Body of pancreas (tissue), 4 donors: ENCODE results near the gene SIPA1L3.

ENCODE experiments used
- POLR2A ChIP-seq, 3 donors: fragments of 450-650 bp; IDR thresholded peaks; one replicate each; pipeline ENCODE4 v1.6.1; 2016; ENCODE audit warnings: antibody characterized with exemption in 3 of 3, mild to moderate bottlenecking in 2 of 3
- TF ChIP-seq, protein P1 (sequence below), 7 experiments: fragments of 450-650 bp in 4 of 7; fragments of 200-600 bp in 3 of 7; sonication (generic) in 3 of 7; IDR thresholded peaks; one replicate each; pipeline ENCODE4 v1.5.1; 2016 to 2019; ENCODE audit warnings: antibody characterized with exemption in 7 of 7

DNA sequence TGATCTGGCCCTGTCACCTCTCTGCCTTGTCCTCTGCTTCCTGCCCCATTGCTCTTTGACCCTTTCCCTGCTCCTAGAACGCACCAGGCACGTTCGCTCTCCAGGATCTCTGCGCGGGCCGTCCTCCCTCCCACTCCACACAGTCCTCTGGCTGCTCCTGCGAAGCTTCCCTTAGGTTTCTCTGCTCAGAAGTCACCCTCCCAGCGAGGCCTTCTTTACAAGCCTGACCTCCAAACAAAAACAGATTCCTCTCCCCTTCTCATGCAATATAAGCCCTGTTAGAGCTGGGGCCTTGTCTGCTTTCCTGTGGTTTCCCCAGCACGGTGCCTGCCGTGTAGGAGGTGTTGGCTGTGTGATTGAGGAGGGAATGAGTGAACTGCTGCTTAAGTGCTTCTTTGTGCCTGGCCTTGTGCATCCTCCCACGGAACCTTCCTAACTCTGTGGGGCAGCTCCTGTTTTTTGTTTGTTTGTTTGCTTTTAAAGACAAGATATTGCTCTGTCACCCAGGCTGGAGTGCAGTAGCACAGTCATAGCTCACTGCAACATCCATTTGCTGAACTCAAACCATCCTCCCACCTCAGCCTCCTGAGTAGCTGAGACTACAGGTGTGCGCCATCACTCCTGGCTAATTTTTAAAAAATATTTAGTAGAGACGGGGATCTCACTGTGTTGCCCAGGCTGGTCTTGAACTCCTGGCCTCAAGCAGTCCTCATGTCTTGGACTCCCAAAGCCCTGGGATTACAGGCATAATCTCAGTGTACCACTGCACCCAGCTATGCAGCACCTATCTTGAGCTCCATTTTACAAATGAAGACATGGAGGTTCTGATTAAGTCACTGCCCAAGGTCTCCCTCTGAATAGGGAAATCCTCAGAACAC is 82.0 kb downstream of the SIPA1L3 start:
- TF ChIP-seq, protein P1, sequence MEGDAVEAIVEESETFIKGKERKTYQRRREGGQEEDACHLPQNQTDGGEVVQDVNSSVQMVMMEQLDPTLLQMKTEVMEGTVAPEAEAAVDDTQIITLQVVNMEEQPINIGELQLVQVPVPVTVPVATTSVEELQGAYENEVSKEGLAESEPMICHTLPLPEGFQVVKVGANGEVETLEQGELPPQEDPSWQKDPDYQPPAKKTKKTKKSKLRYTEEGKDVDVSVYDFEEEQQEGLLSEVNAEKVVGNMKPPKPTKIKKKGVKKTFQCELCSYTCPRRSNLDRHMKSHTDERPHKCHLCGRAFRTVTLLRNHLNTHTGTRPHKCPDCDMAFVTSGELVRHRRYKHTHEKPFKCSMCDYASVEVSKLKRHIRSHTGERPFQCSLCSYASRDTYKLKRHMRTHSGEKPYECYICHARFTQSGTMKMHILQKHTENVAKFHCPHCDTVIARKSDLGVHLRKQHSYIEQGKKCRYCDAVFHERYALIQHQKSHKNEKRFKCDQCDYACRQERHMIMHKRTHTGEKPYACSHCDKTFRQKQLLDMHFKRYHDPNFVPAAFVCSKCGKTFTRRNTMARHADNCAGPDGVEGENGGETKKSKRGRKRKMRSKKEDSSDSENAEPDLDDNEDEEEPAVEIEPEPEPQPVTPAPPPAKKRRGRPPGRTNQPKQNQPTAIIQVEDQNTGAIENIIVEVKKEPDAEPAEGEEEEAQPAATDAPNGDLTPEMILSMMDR (IDR thresholded peaks at IDR 0.05), result no peak
- no peak for TF ChIP-seq POLR2A (IDR thresholded peaks at IDR 0.05)
